HL-60/S4 treated with phorbol 12-myristate 13-acetate at 8.2 ng/mL for 4 days and 3 days (cell line): Measurements from ENCODE around the gene SH3RF3.

ENCODE experiments used
- in situ Hi-C: fragments of 300-500 bp; cut with MboI; formaldehyde crosslinking; loops from 2 replicates; pipeline ENCODE4 v1.15.0; 2022; ENCODE audit warnings: low sequenced_read_pairs

The SH3RF3 gene

DNA sequence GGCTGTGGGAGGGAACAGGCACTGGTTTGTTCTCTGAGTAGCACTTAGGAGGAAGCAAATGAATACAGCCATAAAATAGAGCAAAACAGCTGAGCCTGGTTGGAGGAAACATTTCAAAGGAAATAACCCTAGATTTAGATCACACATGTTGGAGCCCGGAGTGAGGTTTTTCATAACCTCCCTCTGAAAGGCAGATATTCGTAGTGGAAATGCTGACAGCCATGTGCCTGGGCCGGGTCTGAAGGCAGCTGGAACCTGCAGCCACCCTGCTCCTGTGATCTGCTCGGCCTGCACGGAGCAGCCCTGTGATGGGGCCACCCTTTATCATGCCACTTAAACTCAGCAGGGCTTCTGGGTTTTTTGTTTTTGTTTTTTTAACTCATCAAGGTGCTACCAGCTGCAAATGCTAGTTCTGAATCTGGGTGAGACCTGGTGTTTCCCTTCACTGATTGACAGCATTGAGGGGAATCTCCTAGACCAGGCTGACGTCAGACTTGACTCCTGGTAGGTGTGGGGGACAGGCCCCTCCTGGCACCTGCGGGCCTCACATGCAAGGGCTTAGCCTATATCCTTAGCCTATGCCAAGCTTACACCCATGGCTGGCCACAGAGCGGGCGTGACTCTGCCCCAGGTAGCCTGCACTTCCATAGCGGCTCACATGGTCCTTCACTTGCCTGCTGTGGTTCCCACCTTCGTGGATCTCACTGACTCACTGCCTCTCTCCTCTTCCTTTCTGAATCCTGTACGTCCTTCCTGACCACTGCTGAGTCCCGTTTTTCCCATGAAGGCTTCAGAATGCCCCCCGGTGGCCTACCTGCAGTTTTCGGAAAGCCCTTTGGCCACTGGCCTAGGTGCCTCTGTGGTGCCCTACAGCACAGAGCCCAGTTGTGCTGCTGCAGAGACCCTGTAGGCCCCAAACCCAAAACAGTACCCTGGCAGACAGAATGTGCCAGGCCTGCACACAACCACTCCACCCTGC lies 267.5 kb downstream of the SH3RF3 start:
- in situ Hi-C loops = no loop called here

DNA sequence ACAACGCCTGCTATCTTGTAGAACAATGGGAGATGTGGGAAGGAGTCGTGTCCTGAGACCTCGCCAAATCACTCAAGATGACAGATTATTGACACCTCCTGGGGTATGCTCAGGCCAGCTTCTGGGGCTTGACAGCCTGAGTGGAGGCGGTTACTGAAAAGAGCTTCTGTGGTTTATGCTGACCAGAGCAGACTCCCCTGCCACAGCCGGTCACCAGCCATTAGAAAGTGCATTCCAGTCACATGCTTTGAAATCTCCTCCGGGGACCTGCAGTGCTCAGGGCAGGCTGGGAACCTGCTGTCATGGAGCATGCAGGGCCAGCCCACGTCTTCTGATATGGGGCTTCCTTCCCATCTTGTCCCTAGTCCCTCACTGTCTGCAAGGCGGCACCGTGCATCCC lies 268.9 kb downstream of the SH3RF3 start:
- in situ Hi-C loops = no loop called here

DNA sequence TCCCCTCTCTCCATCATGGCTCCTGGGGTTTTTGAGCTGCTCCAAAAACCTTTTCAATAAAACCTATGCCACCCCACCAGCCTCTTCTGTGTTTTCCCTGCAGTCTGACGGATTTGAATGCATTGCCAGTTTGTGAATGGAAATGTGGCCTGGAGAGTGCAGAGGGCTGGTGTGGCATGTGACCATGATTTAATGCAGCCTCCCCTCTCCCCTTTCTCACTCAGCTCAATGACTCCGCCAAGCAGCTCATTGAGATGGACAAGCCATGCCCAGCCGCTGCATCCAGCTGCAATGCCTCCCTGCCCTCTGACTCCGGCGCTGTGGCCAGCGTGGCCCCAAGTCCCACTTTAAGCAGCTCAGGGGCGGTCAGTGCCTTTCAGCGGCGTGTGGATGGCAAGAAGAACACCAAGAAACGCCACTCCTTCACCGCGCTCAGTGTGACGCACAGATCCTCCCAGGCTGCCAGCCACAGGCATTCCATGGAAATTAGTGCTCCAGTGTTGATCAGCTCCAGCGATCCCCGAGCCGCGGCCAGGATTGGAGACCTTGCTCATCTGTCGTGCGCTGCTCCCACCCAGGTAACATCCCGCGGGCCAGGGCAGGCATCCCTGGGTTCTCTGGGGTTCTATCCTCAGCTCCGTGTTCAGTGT lies 269.5 kb downstream of the SH3RF3 start:
- in situ Hi-C loops = no loop called here

DNA sequence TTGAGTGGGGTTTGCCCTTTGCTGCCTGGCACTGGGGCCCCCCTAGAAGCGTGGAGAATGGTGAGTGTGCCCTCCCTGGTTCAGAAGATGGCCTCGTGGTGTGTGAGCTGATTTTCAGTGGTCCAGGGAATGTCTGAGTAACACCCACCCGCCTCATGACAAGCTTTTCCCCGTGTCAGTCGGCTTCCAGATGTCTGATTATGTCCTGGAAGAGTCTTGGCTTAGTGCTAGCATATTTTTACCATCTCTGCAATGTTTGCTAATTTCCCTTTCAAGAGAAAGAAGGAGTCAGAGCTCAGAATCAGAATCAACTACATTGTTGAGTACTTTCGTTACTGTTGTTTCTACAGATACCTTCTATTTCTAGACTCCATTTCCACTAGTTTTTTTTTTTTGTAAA lies 270.1 kb downstream of the SH3RF3 start:
- in situ Hi-C loops = no loop called here

DNA sequence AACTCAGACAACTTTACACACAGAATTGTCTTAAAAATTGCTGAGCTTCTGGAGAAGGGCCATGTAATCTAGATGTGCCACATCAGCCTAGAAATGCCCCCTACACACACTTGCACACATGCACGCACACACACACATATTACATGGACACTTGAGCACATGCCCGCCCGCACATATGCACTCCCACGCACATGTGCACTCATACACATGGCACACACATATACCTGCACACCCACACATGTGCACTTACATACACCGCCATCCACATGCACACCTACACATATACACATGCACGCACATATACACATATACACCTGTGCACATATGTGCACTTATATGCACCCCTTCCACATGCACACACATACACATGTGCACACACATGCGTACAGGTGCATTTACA lies 271.1 kb downstream of the SH3RF3 start:
- in situ Hi-C loops = no loop called here

DNA sequence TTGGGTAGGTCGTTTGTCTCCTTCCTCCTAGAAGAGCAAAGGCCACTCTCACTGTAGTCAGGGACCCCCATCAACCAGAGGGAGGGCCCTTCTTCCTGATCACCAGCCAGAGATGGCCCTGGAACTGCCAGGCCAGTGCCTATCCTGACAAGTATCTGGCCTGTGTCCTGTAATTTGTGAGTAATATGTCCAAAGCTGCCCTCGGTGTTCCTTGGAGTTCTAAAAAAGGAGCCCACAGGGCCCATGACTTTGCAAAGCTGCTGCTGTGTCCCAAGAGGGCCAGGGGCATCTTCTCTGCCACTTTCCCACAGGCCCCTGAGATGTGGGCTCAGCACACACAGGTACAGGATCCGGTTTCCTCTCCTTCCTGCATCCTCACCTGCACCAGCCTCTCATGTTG lies 272.4 kb downstream of the SH3RF3 start:
- in situ Hi-C loops = no loop called here

DNA sequence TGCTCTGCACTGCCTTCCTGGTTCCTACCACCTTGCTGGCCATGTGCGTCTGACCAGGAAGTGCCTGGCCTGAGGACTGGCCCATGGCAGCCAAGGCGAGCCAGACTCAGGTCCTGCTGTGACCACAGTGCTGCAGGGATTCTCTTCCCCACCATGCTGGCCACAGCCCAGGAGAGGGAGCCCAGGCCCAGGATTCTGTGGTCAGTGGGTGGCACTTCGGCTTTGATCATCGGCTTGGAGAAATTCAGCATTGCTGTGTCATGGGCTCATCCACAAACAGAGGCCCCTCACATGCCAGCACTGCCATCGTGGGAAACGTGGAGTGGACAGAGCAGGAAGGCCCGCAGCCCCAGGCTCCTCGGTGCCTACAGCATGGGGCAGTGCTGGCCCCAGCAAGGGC lies 273.2 kb downstream of the SH3RF3 start:
- in situ Hi-C loops = no loop called here

DNA sequence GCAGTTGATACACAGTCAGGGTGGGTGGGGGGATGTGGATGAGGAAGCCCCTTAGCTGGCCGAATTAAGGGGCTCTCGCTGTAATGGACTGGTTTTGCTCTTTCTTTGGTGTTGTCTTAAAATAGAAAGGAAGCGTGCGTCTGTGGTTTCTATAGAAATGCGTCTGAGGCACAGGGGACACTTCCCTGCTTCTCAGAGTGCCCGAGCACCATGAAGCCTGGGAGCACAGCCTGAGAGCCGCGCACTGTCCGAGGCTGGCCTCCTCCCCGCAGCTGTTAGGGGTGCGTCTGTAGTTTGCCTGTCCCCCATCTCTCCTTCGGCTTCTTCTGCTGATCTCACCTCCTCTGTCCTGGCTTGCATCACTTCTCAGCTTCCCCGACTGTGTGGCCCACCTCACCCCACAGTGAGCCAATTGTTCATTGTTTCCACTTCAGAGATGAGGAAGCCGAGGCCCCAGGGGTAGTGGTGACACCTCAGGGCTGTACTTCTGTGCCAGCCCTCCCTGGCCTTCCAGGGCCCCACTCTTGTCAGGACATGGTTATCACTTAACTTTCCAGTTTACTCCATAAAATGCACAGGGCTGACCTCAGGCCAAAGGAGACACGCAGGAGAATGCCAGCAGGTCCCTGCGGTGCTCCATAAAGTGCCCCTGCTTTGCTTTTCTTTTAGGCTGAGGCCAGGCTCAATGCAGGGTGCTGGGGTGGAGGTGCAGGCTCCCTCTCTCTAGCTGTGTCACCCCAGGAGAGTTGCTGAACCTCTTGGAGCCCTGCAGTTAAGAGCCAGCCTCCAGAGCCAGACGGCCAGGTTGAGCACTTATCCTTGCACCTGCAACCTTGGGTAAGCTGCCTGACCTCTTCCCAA lies 274.2 kb downstream of the SH3RF3 start:
- in situ Hi-C loops = no loop called here

DNA sequence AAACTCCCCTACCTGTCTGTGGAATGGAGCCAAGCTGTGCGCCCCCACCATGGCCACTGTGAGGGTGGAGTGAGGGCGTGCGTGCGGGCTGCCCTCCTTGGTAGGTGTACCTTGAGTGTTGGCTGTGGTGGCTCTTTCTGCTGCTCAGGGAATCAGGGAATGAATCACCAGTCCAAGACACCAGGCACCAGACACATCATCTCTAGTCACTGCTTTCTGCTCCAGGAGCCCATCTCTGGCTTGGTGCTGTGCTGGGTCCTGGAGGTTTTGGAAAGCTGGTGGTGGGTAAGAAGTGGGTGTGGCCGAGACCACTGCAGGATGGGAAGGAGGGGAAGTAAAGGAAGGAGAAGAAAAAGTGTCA lies 274.8 kb downstream of the SH3RF3 start:
- in situ Hi-C loops = no loop called here

DNA sequence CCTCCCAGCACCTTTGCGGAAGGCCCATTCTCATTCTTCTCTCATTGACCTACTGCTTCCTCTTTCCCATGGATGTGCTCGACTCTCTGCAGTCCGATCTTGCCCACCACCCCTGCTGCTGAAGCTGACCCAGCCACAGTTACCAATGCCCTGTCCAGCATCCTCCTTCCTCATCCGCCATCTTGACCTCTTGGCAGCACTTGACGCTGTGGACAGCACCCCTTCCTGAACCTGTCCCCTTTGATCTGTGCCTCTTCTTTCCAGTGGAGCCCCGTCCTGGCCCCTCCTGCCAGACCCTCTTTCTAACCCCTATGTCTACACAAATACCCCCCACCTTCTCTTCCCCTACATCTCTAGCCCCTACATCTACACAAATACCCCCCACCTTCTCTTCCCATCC lies 275.7 kb downstream of the SH3RF3 start:
- in situ Hi-C loops = no loop called here

DNA sequence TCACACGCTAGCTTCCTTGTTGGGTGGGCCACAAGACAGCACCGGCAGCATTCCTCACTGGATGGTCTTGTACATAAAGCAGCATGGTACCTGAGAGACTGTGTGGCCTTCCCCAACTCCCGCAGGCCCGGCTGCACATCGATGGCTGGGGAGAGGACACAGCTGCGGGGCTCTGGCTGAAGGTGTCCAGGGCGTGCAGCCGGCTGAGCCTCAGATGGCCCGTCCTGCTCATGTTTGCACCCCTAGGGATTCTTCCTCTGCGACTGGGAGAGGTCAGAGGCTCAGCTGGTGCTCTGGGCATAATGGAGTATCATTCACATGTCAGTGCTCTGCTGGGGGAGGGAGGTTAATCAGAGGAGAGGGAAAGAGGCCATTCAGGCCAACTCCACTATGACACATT lies 276.9 kb downstream of the SH3RF3 start:
- in situ Hi-C loops = no loop called here

DNA sequence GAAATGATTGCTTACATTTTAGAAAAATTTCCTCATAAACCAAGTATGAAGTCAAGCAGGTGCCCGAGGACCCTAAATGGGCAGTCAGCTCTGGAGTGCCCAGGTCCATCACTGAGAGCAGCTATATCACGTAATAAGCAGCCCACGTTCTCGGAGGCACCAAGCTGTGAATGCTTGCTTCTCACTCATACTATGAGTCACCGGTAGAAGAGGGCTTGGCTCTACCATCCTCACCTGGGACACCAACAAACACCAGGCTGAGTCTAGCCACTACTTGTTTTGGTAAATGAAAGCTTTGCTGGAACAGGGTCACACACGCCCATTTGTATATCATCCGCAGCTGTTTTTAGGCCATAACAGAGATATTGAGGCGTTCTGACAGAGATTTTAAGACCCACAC lies 277.3 kb downstream of the SH3RF3 start:
- in situ Hi-C loops = no loop called here

DNA sequence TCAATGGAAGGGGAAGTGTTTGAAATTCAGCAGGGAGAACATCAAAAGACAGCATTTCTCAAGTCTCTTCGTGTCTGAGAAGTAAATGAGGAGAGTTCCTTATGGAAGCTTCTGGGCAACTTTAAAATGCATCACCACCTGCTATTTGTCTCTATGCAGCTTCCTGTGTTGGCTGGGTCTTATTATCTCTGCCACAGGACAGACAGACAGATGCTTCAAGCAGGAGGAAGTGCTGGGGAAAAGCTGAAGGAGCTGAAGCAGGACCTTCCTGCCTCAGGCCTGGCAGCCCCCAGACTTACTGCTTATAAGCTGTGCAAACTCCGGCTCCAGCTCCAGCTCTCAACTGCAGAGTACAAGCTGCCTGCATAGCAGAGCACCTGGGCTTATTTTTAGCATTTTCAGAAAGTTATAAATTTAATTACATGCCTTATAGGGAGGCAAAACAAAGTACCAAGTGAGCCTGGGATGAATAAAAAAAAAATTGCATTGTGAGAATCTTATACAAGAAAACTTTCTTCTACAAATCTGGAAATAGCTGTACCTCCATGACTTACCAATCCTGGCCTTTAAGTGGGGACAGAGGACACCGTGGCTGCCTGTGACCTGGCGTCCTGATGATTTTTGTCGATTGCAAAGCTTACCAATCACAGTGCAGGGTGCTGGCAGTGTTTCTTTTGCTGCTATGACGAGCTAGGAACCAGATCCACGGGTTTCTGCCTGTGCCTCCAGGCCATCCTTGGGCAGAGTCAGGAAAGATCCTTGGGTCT lies 278.5 kb downstream of the SH3RF3 start:
- in situ Hi-C loops = no loop called here

DNA sequence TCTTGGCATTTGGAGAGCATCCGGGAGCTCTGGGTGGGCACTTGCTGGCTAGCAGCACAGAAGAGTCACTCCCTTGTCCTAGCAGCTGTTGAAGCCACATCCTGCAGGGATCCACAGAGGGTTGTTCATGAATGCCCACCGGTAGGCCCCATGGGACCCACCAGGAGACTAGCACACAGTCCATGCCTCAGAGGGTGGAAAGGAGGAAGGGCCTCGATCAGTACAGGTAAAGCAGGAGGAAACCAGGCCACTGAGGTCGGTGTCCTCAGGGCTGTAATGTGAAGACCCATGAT lies 279.0 kb downstream of the SH3RF3 start:
- in situ Hi-C loops = no loop called here

DNA sequence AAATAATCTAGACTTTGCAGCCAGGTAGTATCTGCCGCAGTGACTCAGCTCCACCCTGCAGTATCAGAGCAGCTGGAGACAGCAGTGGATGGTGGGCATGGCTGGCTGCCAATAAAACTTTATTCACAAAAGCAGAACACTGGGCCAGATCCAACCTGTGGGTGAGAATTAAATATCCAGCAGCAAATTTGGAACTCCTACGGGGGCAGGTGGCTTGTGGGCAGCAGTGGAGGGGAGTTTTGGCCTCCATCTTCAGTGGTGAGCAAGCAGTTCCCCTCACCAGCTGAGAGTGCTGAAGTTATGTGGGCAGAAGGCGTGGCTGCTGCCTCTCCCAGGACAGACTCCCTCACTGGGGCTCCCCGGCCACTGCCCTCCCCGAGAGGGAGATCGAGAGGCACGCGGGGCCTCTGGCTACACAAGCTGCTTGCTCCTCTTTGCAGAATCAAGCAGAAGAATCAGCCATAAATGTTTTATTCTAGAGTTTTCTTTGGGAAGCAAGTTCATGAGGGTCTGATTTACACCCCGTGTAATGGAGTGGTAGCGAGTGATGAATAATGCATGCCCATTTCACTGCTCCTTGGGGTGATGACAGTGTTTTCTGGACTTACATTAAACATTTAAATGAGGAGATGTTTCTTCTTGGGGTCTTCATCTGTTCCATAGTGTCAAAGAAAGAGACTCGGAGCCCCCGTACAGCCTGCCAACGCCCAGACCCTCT lies 280.5 kb downstream of the SH3RF3 start:
- in situ Hi-C loops = no loop called here

DNA sequence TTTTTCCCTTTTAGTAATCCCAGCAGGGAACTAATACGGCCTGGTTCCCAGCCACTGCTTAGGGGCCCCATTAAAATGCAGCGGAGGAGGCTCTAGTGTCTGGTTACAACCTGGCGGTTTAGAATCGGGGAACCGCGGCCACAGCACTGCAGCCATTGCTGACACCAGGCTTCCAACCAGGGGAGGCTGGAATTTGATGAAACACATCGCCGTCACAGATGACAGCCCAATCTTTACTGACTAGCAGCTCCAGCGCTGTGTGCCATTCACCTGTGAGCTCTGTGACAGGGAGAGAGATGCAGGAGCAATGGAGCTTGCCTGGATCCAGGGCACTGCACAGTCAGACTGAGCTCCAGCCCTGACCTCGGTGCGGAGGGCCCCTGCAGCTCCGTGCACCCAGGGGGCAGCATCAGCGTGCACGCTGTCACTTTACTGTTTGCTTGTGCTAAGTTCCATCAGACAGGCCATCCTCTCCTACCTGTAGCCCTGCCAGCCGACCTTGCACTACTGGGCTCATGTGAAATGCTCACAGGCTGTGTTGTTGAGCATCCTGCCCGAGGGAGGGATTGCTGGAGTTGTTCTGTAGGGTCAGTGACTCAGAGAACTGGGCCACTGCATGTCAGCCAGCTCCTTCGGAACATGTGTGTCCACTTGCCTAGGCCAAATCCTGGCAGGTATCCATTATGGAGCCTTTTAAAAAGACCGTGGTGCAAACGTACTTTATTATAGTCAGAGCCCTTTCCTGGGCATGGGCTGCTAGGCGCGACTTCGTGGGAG lies 281.2 kb downstream of the SH3RF3 start:
- in situ Hi-C loops = no loop called here

DNA sequence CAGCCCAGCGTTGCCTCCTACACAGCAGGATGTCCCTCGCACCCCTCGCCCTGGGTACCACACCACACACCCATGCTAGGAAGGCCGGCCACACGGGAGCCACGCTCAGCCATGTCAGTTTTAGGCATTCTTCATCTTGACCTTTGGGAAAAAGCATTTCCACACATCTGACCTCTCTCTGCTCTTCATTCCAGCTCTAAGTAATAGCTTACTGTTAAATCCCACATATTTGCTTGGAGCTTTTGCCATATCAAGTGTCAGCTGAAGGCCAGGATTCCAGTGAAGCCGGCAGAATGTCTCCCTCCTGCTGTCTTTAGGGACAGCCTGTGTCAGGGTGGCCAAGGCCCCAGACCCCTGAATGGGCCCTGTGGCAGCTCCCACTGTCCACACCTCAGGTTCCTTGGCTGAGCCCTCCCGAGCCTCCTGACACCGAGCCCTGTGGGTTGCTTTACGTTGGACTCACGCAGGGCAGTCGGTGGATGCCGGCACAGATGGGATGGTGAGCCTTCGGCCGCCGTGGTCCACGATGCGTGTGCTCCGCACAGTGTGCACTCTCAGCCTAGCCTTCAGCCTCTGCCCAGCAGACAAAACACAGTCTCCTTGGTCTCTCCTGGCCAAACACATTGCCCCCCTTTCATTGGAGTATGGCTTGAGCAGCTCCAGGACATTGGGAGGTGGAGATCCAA lies 282.8 kb downstream of the SH3RF3 start:
- in situ Hi-C loops = no loop called here

DNA sequence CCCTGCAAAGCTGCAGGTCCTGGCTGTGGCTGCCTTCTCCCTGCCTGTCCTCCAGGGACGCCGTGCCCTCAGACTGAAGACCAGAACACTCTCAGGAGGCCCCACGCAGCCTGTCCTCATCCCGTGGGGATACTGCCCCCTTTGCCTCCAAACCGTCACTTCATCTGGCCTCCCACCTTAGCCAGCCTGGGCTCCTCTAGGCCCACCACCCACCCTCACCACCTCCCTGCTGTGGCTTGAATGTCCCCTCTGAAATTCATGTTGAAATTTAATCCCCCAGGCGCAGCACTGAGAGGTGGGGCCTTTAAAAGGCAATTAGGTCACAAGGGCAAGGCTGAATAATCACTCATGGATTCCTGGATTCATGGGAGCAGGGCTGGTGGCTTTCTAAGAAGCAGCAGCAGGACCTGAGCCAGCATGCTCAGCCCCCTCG lies 286.6 kb downstream of the SH3RF3 start:
- in situ Hi-C loops = no loop called here
